Transverse colon (tissue), 4 donors: ENCODE data around the gene PMVK. TPM values are rescaled to one million over a fixed set of nuclear protein-coding genes. Genes with fewer than 3 reads are reported as not detected.

Experiments used
- DNase-seq: peaks from one replicate; pipeline ENCODE4 v3.0.0-alpha.2; 2019
- H3K27ac ChIP-seq, 4 donors: fragments of 200-600 bp; sonication (generic); 2 replicates each; pipeline ENCODE4 v1.5.1; 2016 to 2018; ENCODE audit warnings: inconsistent platforms in 4 of 4
- H3K27me3 ChIP-seq: fragments of 200-600 bp; sonication (generic); 2 replicates; pipeline ENCODE4 v1.5.1; 2017; ENCODE audit warnings: inconsistent platforms
- H3K36me3 ChIP-seq, 4 donors: fragments of 200-600 bp; sonication (generic); 2 replicates each; pipeline ENCODE4 v1.5.1; 2017 to 2019; ENCODE audit warnings: inconsistent platforms in 4 of 4
- H3K4me1 ChIP-seq, 4 donors: fragments of 200-600 bp; sonication (generic); 2 replicates each; pipeline ENCODE4 v1.5.1; 2017 to 2020; ENCODE audit warnings: inconsistent platforms in 4 of 4
- H3K4me3 ChIP-seq, 4 donors: fragments of 200-600 bp; sonication (generic); 1 replicate in 1 of 4; 2 replicates in 3 of 4; pipeline versions ENCODE4 v1.5.1 to v1.6.1; 2017 to 2019; ENCODE audit warnings: inconsistent platforms in 4 of 4
- H3K9me3 ChIP-seq, 2 donors: fragments of 200-600 bp; sonication (generic); 2 replicates each; pipeline ENCODE4 v1.5.1; 2017 to 2019; ENCODE audit warnings: inconsistent platforms in 2 of 2
- EP300 ChIP-seq: sonication (generic); formaldehyde crosslinking; IDR thresholded peaks from one replicate; pipeline ENCODE4 v1.6.1; 2017; ENCODE audit warnings: antibody characterized with exemption, low read depth
- POLR2A ChIP-seq: fragments of 450-650 bp; IDR thresholded peaks from one replicate; pipeline ENCODE4 v1.6.1; 2016; ENCODE audit warnings: antibody characterized with exemption, mild to moderate bottlenecking, moderate library complexity
- POLR2AphosphoS5 ChIP-seq, 3 donors: sonication (generic); formaldehyde crosslinking; IDR thresholded peaks; one replicate each; pipeline ENCODE4 v1.6.1; 2016; ENCODE audit warnings: antibody characterized with exemption in 3 of 3
- WGBS, 2 donors: methylation state at CpG; one replicate each; pipeline ENCODE4 v1.1.5; 2018; ENCODE audit warnings: low coverage in 1 of 2; 5-methylcytosine and 5-hydroxymethylcytosine counted together
- in situ Hi-C, 4 donors: fragments of 200-750 bp; cut with MboI; loops; one replicate each; pipeline versions ENCODE4 v1.15.0 to v1.15.1; 2017; ENCODE audit warnings: low sequenced_read_pairs in 3 of 4, low pct_ligation_motif_present in 1 of 4, low pct_unique_long_range_greater_than_20kb in 1 of 4
- intact Hi-C: fragments of 100-400 bp; cut with DNase I; formaldehyde crosslinking; loops from one replicate; pipeline ENCODE4 v1.15.1; 2023; ENCODE audit warnings: low total_unique reads
- total RNA-seq, 4 donors: library from RNA; depleted of rRNA; stranded (reverse); fragments of >200 nt; gene quantifications; one replicate each; pipeline ENCODE4 v1.1.0, GENCODE V29; 2016
- TF ChIP-seq, protein P1 (sequence below), 5 experiments: fragments of 200-600 bp in 3 of 5; fragments of 450-650 bp in 2 of 5; sonication (generic) in 3 of 5; IDR thresholded peaks; 1 replicate in 2 of 5; 2 replicates in 3 of 5; pipeline ENCODE4 v1.5.1; 2016 to 2017; ENCODE audit warnings: antibody characterized with exemption in 5 of 5, inconsistent platforms in 3 of 5, mild to moderate bottlenecking in 2 of 5, moderate library complexity in 1 of 5

Gene PMVK
- total RNA-seq, 4 donors from 2014 or later = 6.0 to 19.9 (median 13.1) TPM

DNA sequence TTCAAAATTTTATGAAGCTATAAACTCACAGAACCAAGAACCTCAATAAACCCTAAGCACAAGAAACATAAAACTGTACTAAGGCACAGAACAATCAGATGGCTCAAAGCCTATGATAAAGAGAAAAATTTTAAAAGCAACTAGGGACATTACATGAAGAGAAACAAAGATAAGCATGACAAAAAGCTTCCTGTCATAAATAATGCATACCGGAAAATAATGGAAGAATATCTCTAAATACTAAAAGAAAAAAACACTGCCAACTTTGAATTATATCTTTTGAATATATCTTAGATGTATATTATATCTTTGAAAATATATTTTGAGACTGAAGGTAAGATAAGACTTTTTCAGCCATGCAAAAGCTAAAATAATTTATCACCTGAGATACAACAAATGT lies 45.1 kb downstream of the PMVK start:
- in situ Hi-C loops (loop anchor here in 1 of 4 donors (25.0 kb wide), 2 partner anchors 229 to 329 kb away; partner anchors contain the start of genes CHRNB2 and UBE2Q1), intact Hi-C loops (no loop called here)
- TF ChIP-seq POLR2AphosphoS5 (IDR thresholded peaks at IDR 0.05) (no peak), EP300 (no peak), POLR2A (no peak)
- TF ChIP-seq, protein P1, sequence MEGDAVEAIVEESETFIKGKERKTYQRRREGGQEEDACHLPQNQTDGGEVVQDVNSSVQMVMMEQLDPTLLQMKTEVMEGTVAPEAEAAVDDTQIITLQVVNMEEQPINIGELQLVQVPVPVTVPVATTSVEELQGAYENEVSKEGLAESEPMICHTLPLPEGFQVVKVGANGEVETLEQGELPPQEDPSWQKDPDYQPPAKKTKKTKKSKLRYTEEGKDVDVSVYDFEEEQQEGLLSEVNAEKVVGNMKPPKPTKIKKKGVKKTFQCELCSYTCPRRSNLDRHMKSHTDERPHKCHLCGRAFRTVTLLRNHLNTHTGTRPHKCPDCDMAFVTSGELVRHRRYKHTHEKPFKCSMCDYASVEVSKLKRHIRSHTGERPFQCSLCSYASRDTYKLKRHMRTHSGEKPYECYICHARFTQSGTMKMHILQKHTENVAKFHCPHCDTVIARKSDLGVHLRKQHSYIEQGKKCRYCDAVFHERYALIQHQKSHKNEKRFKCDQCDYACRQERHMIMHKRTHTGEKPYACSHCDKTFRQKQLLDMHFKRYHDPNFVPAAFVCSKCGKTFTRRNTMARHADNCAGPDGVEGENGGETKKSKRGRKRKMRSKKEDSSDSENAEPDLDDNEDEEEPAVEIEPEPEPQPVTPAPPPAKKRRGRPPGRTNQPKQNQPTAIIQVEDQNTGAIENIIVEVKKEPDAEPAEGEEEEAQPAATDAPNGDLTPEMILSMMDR (IDR thresholded peaks at IDR 0.05) = no peak
- Histone ChIP-seq H3K4me3 (no peak overlapping the region), H3K27me3 (no peaks in the 10 kb centered on the region), H3K27ac (no peak overlapping the region), H3K4me1 (no peaks in the 10 kb centered on the region), H3K36me3 (no peaks in the 10 kb centered on the region), H3K9me3 (no peaks in the 10 kb centered on the region)
- DNase-seq = no peak
- WGBS, 2 donors = 71 to 90% methylated on average over 1 of the region's 1 CpG

DNA sequence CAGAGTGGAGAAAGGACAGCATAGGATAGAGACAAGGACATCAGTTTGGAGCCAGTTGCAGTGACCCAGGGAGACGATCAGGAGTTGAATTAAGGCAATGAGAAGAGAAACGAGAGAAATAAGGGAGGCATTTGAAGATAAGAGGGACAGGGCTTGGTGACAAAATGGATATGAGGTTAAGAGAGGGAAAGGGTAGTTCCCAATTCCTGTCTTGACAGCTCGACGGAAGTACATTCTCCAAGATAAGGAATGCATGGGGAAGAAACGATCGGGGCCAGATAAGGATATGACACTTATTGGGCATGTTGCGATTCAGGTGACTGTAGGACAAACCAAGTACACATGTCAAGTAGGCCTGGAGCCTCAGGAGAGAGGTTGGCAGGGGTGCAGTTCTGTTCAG lies 47.8 kb downstream of the PMVK start:
- WGBS, 2 donors = 86 to 91% methylated on average over 7 of the region's 7 CpGs
- H3K4me3 ChIP-seq = no peak overlapping the region
- no peaks in the 10 kb centered on the region for H3K36me3 ChIP-seq
- TF ChIP-seq EP300 = no peak
- no peak for DNase-seq
- no peaks in the 10 kb centered on the region for H3K9me3 ChIP-seq
- no peaks in the 10 kb centered on the region for H3K27me3 ChIP-seq
- in situ Hi-C loops = loop anchor here in 3 of 4 donors (10.0 to 25.0 kb wide), 5 partner anchors 224 to 404 kb away; partner anchors contain the start of genes CHRNB2 (in 1 of the 3) and UBE2Q1 (in 1 of the 3)
- no peak overlapping the region for H3K27ac ChIP-seq
- intact Hi-C loops = no loop called here
- H3K4me1 ChIP-seq = no peaks in the 10 kb centered on the region

- TF ChIP-seq POLR2A (no peak), EP300 (no peak), POLR2AphosphoS5 (IDR thresholded peaks at IDR 0.05) (no peak)
- TF ChIP-seq, protein P1 (IDR thresholded peaks at IDR 0.05) = no peak
- Histone ChIP-seq H3K27ac (no peak overlapping the region), H3K27me3 (no peaks in the 10 kb centered on the region), H3K4me3 (no peak overlapping the region), H3K9me3 (no peaks in the 10 kb centered on the region), H3K36me3 (no peaks in the 10 kb centered on the region), H3K4me1 (no peaks in the 10 kb centered on the region)
- DNase-seq = no peak
- WGBS, 2 donors = 0 to 63% methylated on average over 1 to 5 of the region's 5 CpGs
- in situ Hi-C loops = loop anchor here in 3 of 4 donors (10.0 to 25.0 kb wide), 5 partner anchors 222 to 402 kb away; partner anchors contain the start of genes CHRNB2 (in 1 of the 3) and UBE2Q1 (in 1 of the 3)
- intact Hi-C loops = no loop called here
These were observed 50.1 kb downstream of the PMVK start for GRCh38 chr1:154886281-154887015.

GRCh38 chr1:154884869-154885701 lies 51.4 kb downstream of the PMVK start:
- Histone ChIP-seq H3K27me3 (no peaks in the 10 kb centered on the region), H3K36me3 (no peaks in the 10 kb centered on the region), H3K9me3 (no peaks in the 10 kb centered on the region), H3K4me1 (no peaks in the 10 kb centered on the region), H3K27ac (no peak overlapping the region), H3K4me3 (no peak overlapping the region)
- intact Hi-C loops (no loop called here), in situ Hi-C loops (loop anchor here in 3 of 4 donors (10.0 to 25.0 kb wide), 5 partner anchors 220 to 400 kb away; partner anchors contain the start of genes CHRNB2 (in 1 of the 3) and UBE2Q1 (in 1 of the 3))
- 42 to 46% methylated on average over 5 to 6 of the region's 6 CpGs for WGBS, 2 donors
- no peak for DNase-seq
- TF ChIP-seq POLR2A (no peak), EP300 (no peak), POLR2AphosphoS5 (IDR thresholded peaks at IDR 0.05) (no peak)
- TF ChIP-seq, protein P1 (IDR thresholded peaks at IDR 0.05) = no peak
